Mononuclear cell (primary cell): ENCODE results near the gene ADORA3. TPM values are rescaled to one million over a fixed set of nuclear protein-coding genes. Genes with fewer than 3 reads are reported as not detected.

Experiments
- H3K27me3 ChIP-seq: 2 replicates; pipeline ENCODE4 v1.6.0; 2011; ENCODE audit warnings: low read length, control low read depth; ENCODE audit not compliant: insufficient read depth
- H3K4me1 ChIP-seq: 2 replicates; pipeline ENCODE4 v1.5.1; 2011; ENCODE audit warnings: mild to moderate bottlenecking, low read length, control low read depth; ENCODE audit not compliant: insufficient read depth
- H3K4me3 ChIP-seq: 2 replicates; pipeline ENCODE4 v1.5.1; 2011; ENCODE audit warnings: mild to moderate bottlenecking, low read length, moderate library complexity
- H3K9me3 ChIP-seq: 2 replicates; pipeline ENCODE4 v1.5.1; 2011; ENCODE audit warnings: low read depth, mild to moderate bottlenecking, control low read depth, low read length
- total RNA-seq: library from RNA; depleted of rRNA; stranded (reverse); fragments of >200 nt; gene quantifications from one replicate; pipeline ENCODE4 v1.2.3, GENCODE V29; 2012

Gene ADORA3
- total RNA-seq, 1 donor = not detected

GRCh38 chr1:111474106-111474505 is 29.3 kb downstream of the ADORA3 start:
- H3K4me3 ChIP-seq = peak overlapping the region; percentile 69

GRCh38 chr1:111471538-111471937 is 31.9 kb downstream of the ADORA3 start:
- no peak overlapping the region for H3K4me3 ChIP-seq
- no peaks in the 10 kb centered on the region for H3K27me3 ChIP-seq
- no peaks in the 10 kb centered on the region for H3K9me3 ChIP-seq
- H3K4me1 ChIP-seq = peaks cover 63% of the 10 kb centered on the region

More at GRCh38 chr1:111474106-111474505, 29.3 kb downstream of the ADORA3 start:
- H3K27me3 ChIP-seq = no peaks in the 10 kb centered on the region
- H3K4me1 ChIP-seq = peaks cover 79% of the 10 kb centered on the region
- no peaks in the 10 kb centered on the region for H3K9me3 ChIP-seq

GRCh38 chr1:111471012-111471411 is 32.4 kb downstream of the ADORA3 start:
- H3K27me3 ChIP-seq = no peaks in the 10 kb centered on the region
- H3K9me3 ChIP-seq = no peaks in the 10 kb centered on the region
- no peak overlapping the region for H3K4me3 ChIP-seq
- H3K4me1 ChIP-seq = peaks cover 58% of the 10 kb centered on the region

GRCh38 chr1:111470596-111470995 is 32.8 kb downstream of the ADORA3 start:
- Histone ChIP-seq H3K27me3 (no peaks in the 10 kb centered on the region), H3K9me3 (no peaks in the 10 kb centered on the region), H3K4me3 (no peak overlapping the region), H3K4me1 (peaks cover 54% of the 10 kb centered on the region)

- no peaks in the 10 kb centered on the region for H3K27me3 ChIP-seq
- H3K4me3 ChIP-seq = no peak overlapping the region
- no peaks in the 10 kb centered on the region for H3K9me3 ChIP-seq
- peaks cover 50% of the 10 kb centered on the region for H3K4me1 ChIP-seq
Observed at GRCh38 chr1:111469539-111469938, 33.9 kb downstream of the ADORA3 start.

GRCh38 chr1:111468717-111469100 is 34.7 kb downstream of the ADORA3 start:
- H3K9me3 ChIP-seq = no peaks in the 10 kb centered on the region
- no peaks in the 10 kb centered on the region for H3K27me3 ChIP-seq
- H3K4me3 ChIP-seq = no peak overlapping the region
- H3K4me1 ChIP-seq = peaks cover 50% of the 10 kb centered on the region

GRCh38 chr1:111467865-111468716 is 35.3 kb downstream of the ADORA3 start:
- H3K4me1 ChIP-seq = peaks cover 44% of the 10 kb centered on the region
- H3K27me3 ChIP-seq = no peaks in the 10 kb centered on the region
- no peaks in the 10 kb centered on the region for H3K9me3 ChIP-seq
- no peak overlapping the region for H3K4me3 ChIP-seq

- Histone ChIP-seq H3K4me3 (no peak overlapping the region), H3K9me3 (no peaks in the 10 kb centered on the region), H3K27me3 (no peaks in the 10 kb centered on the region), H3K4me1 (peaks cover 28% of the 10 kb centered on the region)
Observed at GRCh38 chr1:111466480-111466879, 37.0 kb downstream of the ADORA3 start.

- Histone ChIP-seq H3K4me3 (no peak overlapping the region), H3K4me1 (peaks cover 21% of the 10 kb centered on the region), H3K9me3 (no peaks in the 10 kb centered on the region), H3K27me3 (no peaks in the 10 kb centered on the region)
Observed at GRCh38 chr1:111465754-111466153, 37.7 kb downstream of the ADORA3 start.

GRCh38 chr1:111463029-111463683 is 40.3 kb downstream of the ADORA3 start:
- Histone ChIP-seq H3K27me3 (no peaks in the 10 kb centered on the region), H3K9me3 (no peaks in the 10 kb centered on the region), H3K4me3 (no peak overlapping the region), H3K4me1 (no peaks in the 10 kb centered on the region)

- no peak overlapping the region for H3K4me3 ChIP-seq
- no peaks in the 10 kb centered on the region for H3K4me1 ChIP-seq
- H3K27me3 ChIP-seq = no peaks in the 10 kb centered on the region
- H3K9me3 ChIP-seq = no peaks in the 10 kb centered on the region
Observed at GRCh38 chr1:111462370-111463028, 40.9 kb downstream of the ADORA3 start.

GRCh38 chr1:111461765-111462164 is 41.7 kb downstream of the ADORA3 start:
- no peaks in the 10 kb centered on the region for H3K9me3 ChIP-seq
- no peaks in the 10 kb centered on the region for H3K27me3 ChIP-seq
- no peak overlapping the region for H3K4me3 ChIP-seq
- no peaks in the 10 kb centered on the region for H3K4me1 ChIP-seq

GRCh38 chr1:111455642-111456031 is 47.8 kb downstream of the ADORA3 start:
- H3K27me3 ChIP-seq = no peaks in the 10 kb centered on the region
- H3K9me3 ChIP-seq = no peaks in the 10 kb centered on the region
- H3K4me3 ChIP-seq = no peak overlapping the region
- H3K4me1 ChIP-seq = peaks cover 26% of the 10 kb centered on the region

GRCh38 chr1:111454859-111455641 is 48.4 kb downstream of the ADORA3 start:
- Histone ChIP-seq H3K27me3 (no peaks in the 10 kb centered on the region), H3K4me3 (no peak overlapping the region), H3K9me3 (no peaks in the 10 kb centered on the region), H3K4me1 (peaks cover 31% of the 10 kb centered on the region)

GRCh38 chr1:111453706-111454105 is 49.7 kb downstream of the ADORA3 start:
- Histone ChIP-seq H3K4me1 (peaks cover 35% of the 10 kb centered on the region), H3K4me3 (no peak overlapping the region), H3K9me3 (no peaks in the 10 kb centered on the region), H3K27me3 (no peaks in the 10 kb centered on the region)
